T-helper 1 cell treated with Interleukin-12 subunit alpha and Interleukin-12 subunit beta and Interleukin-4 antibody, amounts not matched to agents 30 ng/mL and 1 ng/mL, for 36 hours (primary cell): Measurements from ENCODE around the gene CARD10. TPM values are rescaled to one million over a fixed set of nuclear protein-coding genes. Genes with fewer than 3 reads are reported as not detected.

Experiments used
- intact Hi-C: fragments of 100-400 bp; cut with micrococcal nuclease; formaldehyde crosslinking; loops from one replicate; pipeline ENCODE4 v1.15.1; 2024
- total RNA-seq: library from RNA; stranded (reverse); gene quantifications from 2 replicates; pipeline ENCODE4 v1.2.3, GENCODE V29; 2022

CARD10 gene, protein sequence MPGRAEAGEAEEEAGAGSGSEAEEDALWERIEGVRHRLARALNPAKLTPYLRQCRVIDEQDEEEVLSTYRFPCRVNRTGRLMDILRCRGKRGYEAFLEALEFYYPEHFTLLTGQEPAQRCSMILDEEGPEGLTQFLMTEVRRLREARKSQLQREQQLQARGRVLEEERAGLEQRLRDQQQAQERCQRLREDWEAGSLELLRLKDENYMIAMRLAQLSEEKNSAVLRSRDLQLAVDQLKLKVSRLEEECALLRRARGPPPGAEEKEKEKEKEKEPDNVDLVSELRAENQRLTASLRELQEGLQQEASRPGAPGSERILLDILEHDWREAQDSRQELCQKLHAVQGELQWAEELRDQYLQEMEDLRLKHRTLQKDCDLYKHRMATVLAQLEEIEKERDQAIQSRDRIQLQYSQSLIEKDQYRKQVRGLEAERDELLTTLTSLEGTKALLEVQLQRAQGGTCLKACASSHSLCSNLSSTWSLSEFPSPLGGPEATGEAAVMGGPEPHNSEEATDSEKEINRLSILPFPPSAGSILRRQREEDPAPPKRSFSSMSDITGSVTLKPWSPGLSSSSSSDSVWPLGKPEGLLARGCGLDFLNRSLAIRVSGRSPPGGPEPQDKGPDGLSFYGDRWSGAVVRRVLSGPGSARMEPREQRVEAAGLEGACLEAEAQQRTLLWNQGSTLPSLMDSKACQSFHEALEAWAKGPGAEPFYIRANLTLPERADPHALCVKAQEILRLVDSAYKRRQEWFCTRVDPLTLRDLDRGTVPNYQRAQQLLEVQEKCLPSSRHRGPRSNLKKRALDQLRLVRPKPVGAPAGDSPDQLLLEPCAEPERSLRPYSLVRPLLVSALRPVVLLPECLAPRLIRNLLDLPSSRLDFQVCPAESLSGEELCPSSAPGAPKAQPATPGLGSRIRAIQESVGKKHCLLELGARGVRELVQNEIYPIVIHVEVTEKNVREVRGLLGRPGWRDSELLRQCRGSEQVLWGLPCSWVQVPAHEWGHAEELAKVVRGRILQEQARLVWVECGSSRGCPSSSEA
- not detected in 2 replicates for total RNA-seq

DNA sequence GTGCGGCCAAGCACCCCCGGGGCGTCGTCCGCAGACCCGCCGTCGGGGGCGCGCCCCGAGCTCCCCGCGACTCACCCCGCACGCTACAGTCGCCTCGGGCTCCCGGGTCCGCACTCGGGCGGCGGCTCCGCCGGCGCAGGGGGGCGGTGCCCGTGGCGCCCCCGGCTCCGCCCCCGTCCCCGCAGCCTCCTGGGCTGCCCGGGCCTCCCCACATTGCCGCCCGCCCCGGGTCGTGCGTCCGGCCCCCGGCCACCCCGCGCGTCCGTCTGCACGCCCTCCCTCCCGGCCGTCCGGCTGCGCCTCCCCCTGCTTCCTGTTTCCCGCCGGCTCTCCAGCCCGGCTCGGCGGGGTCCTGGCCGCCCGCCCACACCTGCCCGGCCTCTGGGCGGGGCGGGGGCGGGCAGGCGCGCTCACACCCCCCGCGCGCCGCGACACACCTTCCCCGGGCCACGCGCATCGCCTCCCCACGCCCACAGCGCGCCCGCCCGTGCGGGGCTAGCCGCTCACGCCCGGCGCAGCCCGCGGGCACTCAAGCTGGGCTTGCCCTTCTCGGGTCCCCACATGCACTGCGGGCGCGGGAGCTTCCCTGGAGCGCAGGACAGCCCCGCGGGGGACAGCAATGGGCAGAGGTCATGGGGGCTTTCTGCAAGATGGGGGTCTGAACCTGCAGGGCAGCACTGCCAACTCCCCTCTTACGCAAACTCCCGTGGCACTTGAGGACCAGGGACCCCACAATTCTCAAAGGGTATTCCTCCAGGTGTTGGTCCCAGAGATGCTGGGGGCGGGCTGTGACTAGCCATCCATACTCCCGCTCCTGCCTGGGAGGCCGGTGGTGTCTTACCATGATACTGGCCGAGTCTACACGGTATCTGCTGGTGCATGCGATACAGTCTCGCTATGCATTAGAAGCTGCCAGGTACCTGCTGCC, at the start of gene CARD10:
TSS of gene CARD10 (minus strand) at position 148 of the 928 bp plus-strand sequence. CDS start 215 bp downstream, outside the sequence.
- intact Hi-C loops, result no loop called here

DNA sequence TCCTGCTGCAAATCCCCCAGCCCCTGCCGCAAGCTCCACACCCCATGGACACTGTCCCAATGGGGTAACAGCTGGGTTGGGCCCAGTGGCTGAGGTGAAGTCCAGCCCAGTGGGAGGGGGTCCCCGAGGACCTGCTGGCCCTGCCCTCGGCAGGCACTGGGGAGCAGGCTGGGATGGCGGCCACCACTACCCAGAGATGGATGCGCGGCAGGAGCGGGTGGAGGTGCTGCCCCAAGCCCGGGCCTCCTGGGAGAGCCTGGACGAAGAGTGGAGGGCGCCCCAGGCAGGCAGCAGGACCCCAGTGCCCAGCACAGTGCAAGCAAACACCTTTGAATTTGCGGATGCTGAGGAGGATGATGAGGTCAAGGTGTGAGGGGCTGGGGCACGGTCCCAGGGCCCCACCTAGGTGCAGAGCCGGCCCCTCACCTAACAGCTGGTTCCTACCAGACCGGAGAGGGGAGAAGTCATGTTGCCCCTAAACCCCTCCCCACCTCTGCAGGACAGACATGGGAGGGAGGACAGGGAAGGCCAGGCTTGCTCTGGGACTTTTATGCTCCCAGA, 49.3 kb upstream of the CARD10 start:
- intact Hi-C loops, result loop anchor here (10.0 kb wide), 1 partner anchor 794 kb away; the partner anchor contains the start of gene IFT27

DNA sequence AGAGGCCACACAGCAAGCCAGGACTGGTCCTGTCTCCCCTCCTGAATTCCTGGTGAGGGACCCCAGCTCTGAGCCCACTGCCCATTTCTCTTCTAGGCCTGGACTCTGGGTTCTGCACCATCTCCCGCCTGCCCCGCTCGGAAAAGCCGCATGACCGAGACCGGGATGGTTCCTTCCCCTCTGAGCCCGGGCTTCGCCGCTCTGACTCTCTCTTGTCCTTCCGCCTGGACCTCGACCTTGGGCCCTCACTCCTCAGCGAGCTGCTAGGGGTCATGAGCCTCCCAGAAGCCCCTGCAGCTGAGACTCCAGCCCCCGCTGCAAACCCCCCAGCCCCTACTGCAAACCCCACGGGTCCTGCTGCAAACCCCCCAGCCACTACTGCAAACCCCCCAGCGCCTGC, 48.8 kb upstream of the CARD10 start:
- intact Hi-C loops, result loop anchor here (10.0 kb wide), 1 partner anchor 793 kb away; the partner anchor contains the start of gene IFT27

DNA sequence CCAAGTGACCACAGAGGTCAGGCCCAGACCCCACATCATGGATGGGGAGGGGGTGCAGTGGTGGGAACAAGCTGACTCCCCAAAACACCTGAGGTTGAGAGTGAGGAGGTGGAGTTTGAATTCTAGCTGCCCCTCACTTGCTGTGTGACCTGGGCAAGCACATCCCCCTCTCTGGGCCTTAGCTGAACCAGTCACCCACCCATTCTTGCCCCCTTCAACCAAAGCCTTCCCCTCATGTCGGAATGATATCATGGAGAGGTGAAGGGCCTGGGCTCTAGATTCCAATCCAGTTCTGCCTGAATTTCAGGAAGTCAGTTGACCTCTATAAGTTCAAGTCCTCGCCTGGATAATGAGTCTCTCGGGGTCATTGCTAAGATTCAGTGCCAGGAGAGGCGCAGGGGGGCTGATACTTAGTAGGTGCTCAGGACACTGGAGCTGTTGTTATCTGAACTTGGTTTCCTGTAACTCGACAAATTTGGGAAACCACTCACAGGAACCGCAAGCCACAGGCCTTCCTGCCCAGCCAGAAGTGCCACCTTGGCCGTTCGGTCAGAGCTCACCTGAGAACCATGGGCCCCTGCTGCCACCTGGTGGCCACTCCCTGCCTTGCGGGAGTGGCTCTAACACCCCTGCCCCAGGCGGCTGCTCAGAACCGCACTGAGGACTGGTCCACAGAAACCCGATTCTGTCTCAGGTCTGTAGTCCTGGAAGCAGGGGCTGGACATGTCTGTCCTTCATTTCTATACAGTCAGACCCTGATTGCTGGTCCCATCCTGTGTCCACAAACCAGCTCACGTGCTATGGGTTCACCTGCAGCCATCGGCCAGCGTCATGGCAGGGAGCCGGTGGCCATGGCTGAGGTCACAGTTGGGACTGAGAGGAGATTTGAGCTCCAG, 47.9 kb upstream of the CARD10 start:
- intact Hi-C loops, result loop anchor here (1.0 to 10.0 kb wide), 8 partner anchors 22 to 792 kb away; partner anchors contain the start of genes IFT27 and MFNG

DNA sequence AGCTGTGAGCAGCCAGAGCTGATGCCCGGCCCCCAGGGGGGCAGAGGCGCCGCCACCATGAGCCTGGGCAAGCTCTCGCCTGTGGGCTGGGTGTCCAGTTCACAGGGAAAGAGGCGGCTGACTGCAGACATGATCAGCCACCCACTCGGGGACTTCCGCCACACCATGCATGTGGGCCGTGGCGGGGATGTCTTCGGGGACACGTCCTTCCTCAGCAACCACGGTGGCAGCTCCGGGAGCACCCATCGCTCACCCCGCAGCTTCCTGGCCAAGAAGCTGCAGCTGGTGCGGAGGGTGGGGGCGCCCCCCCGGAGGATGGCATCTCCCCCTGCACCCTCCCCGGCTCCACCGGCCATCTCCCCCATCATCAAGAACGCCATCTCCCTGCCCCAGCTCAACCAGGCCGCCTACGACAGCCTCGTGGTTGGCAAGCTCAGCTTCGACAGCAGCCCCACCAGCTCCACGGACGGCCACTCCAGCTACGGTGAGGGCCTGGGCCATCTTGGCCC, 47.2 kb upstream of the CARD10 start:
- intact Hi-C loops, result loop anchor here (10.0 kb wide), 1 partner anchor 792 kb away; the partner anchor contains the start of gene IFT27

DNA sequence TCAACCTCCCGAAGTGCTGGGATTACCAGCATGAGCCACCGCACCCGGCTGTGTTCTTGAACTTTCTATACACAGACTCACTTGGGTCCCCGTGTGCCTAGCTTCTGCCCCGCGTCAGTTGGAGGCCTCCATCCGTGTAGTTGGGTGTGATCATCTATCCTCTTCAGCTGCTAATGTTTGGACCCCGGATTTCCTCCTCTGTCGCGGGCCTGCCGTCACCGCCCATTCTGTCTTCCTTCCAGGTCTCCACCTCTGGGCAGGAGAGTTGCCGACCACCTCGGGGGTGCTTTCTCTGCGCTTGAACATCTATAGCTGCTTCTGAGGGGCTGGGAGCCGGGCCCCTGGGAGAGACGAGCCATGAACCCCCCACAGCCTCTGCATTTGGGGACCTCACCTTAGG, 46.6 kb upstream of the CARD10 start:
- intact Hi-C loops, result loop anchor here (10.0 kb wide), 1 partner anchor 791 kb away; the partner anchor contains the start of gene IFT27

DNA sequence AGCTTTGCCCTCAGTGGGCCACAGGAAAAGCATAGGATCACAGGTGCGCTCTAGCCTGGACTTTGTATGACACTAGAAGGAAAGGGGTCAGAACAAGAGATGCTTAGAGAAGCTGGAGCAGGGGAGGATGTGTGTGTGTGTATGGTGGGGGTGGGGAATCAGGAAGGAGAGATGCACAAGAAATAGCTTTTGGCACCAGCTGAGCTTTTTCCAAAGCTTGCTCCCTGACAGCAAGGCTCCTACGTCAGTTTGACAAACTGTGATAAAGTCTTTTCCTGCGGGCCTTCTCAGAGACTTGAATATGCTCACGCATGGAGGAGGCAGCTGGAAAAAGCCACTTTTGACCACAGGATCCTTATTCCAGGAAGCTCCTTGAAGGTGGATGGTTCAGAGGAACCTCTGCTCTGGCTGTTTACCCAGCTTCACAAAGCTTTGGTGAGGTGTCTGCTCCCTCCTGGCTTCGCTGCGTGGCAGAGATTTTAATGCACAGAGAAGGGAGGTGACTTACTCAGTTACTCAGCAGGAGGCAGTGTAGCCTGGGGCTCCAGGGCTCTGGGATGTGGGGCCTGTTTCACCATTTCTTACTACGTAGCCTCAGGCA, 45.0 kb upstream of the CARD10 start:
- intact Hi-C loops, result loop anchor here (10.0 kb wide), 1 partner anchor 789 kb away; the partner anchor contains the start of gene IFT27

DNA sequence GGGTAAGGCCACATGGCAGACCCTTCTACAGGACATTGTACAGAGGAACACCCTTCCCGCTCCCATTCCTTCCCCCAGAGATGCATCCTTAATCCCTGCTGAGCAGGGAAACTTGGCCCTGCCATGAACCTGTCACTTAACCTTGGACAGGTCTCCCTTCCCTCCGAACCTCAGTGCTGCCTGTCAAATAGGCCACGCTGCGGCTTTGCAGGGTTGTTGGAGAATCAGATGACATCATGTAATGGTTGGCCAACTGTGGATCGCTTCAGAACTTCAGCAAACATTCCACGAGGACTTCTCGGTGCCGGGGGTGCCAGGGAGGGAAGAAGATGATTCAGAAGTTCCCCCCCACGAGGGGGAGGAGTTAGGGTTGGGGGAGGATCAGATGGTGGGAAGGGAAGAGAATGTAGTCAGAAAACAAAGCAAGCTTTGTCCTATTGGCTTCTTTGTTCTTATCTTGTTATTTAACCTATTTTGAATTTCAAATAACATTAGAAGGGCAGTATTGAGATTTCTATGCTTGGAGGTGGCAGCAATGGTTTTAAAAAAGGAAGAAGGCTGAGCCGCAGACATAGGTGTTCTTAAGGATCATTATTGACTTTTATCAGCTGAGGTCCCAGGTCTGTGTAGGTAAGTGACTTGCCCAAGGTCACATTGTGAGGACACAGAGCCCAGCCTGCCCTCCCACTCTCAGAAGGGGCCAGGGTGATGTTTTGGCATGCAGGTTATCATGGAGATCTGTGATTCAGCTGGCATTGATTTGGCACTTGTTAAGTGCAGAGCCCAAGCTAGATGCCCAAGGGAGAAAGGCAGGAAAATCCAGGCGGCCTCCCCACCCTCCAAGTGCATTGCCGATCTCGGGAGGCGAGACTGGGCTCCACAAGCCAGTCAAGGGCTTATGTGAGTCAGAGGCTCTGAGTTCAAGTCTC, 44.2 kb upstream of the CARD10 start:
- intact Hi-C loops, result loop anchor here (10.0 kb wide), 1 partner anchor 789 kb away; the partner anchor contains the start of gene IFT27

DNA sequence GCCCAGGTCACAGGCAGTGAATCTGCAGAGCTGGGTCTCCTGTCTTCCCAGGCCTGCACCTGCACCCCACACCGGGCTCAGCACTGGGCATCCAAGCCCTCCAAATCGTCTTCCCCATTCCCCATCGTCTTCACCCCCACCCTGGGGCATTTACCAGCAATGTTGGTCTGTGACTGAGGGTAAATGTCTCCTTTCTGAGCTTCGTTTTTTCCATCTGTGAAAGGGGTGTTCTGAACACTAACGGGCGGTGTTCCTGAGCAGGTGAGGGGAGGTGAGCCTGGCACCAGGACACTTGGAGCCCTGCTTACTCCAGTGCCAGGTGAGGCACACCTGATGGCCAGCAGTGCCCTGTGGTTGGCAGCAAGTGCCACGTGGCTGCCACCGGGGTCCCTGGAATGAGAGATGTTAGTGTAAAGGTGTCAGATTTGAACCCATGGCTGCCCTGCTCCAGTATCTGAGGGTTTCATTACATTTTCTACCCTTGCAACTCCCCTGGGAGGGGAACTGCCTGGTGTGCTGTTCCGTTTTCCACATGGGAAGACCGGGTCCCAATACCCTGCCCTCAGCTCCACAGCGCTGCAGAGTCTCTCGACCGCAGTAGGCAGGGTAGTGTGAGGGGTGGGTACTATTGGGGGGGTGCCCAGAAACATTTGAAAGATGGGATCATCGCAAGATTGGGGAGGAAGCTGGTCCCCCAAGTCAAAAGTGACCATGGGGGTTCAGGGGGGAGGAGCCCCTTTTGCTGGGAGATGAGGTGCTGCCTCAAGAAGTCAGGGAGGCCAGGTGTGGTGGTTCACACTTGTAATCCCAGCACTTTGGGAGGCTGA, 43.0 kb upstream of the CARD10 start:
- intact Hi-C loops, result loop anchor here (10.0 kb wide), 1 partner anchor 787 kb away; the partner anchor contains the start of gene IFT27

DNA sequence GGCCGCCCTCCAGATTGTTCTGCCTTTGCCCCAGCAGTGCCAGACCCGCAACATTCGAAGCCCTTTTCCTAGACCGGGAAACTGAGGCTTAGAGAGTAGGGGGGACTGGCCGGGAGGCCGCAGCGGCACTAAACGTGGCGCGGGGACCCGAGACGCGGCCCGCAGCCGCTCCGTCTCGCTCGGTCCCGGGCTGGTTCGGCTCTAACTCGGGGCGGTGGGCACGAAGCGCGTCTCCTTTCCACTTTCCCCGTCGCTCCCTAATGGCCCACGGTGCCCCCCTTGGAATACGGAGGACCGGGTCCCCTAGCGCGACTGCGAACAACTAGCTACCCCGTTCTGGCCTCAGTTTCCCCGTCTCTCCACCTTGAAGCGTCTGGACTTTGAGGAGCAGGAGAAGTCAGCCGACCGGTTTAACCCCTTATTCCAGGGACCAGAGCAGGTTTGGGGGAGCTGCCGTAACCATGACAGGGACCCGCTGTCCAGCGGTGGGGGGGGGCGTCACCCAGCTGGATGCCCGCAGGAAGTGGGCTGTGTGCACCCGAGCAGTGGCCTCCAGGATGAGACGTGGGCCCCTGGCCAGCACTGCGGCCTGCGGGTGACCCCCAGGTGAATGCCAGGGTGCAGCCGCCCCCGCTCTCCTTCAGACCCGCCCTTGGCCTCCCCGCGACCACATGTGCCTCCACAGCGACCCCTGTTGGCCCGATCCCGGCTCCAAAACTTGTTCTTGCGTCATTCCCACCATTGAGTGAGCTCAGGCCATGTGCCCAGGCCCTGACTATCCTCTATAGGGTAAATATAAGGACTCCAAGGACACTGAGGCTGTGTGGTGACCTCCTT, 42.2 kb upstream of the CARD10 start:
- intact Hi-C loops, result loop anchor here (10.0 kb wide), 1 partner anchor 787 kb away; the partner anchor contains the start of gene IFT27

DNA sequence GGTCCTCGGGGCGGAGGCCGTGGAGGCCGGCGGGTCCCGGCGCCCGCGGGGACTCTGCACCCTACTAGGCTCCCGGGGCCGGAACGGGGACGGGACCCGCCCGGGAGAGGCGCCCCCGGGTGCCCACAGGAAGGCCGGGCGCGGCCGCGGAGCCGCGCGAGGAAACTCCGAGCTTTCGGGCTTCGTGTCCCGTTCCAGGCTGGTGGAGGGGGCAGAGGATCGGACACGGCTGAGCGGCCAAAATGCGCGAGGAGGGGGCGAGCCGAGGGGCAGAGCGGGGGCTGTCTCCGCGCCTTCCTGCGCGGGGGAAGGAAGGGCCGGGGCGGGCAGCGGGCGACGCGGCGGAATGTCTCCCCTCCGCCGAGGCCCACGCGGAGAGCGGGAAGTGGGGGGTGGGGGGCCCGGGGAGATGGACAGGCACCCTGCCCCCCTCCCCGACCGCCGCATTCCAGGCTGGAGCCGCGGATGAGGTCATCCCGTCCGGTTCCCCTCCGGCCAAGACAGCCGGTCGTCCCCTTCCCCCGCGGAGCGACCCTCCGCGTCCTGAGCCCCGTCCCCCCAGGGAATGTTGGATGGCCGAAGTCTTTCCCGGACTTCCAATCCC, 41.5 kb upstream of the CARD10 start:
- intact Hi-C loops, result loop anchor here (10.0 kb wide), 1 partner anchor 786 kb away; the partner anchor contains the start of gene IFT27

DNA sequence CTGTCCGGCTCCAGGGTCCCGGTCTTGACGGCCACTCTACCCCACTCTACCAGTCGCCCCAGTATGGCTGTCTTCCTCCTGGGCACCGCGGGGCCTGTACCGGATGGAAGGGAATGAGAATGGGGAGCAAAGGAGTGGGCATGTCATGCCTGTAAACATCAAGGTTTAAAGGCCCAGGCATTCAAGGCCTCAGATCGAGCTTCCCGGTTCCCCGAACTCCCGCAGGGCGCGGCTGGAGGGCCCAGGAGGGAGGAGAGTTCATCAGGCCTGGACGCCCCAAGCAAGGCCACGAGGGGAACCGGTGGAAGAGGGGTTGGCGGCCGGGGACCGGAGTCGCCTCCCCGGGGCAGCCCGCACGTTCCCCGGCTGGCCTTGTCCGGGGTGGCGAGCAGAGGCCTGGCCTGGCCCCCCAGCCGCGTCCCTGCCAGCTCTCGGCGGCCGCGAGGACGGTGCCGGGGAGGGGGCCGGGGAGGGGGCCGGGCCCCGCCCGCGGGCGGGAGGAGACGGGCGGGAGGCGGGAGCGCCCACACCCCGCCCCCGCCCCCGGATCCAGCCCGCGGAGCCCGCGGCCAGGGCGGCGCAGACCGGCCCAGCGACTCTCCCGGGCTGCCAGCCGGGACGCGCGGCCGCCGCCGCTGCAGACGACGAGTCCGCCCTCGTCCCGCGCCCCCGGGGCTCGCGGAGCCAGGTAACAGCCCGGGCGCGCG, 40.8 kb upstream of the CARD10 start, which contains the start of gene CDC42EP1:
TSS of gene CDC42EP1 (plus strand) at position 580 of the 707 bp plus-strand sequence. CDS start 5,870 bp downstream, outside the sequence.
- intact Hi-C loops, result loop anchor here (10.0 kb wide), 1 partner anchor 785 kb away; the partner anchor contains the start of gene IFT27

DNA sequence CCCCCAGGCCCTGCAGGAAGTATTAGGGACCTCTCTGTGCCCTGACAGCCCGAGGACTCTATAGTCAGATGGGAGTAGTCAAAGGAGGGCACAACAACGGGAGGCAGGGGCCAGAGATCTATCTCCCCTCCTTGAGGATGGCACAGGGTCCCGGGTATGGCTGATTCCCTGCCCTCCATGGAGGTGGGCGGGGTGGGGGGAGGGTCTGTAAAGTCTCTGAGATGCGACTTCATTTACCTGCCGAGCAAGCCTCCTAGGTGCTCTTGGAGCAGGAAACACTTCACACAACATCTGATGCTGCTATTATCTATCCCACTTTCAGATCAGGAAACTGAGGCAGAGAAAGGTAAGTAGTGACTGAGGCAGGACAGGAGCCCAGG, 40.3 kb upstream of the CARD10 start:
- intact Hi-C loops, result no loop called here

DNA sequence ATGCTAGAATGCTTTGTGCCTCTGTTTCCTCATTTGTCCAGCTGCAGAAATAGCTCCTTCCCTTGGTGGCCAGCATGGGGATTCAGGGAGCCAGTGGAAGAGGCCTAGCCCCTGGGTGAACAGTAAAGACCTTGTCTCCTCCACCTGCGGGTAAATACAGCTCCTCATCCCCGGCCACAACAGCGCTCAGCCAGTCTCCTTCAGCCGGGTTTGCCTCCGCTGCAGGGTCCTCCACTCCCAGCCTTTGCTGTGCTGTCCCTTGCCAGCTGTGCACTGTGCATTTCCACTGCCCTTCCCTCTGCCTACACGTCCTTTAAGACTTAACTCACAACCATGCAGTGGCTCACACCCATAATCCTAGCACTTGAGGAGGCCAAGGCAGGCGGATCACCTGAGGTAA, 39.6 kb upstream of the CARD10 start:
- intact Hi-C loops, result no loop called here
